Esophagus squamous epithelium (tissue), 4 donors: ENCODE data around the gene RAB27A.

Experiments
- POLR2A ChIP-seq, 4 donors: fragments of 450-650 bp; IDR thresholded peaks; one replicate each; pipeline ENCODE4 v1.6.1; 2017; ENCODE audit warnings: antibody characterized with exemption in 4 of 4, mild to moderate bottlenecking in 4 of 4, moderate library complexity in 3 of 4
- TF ChIP-seq, protein P1 (sequence below), 6 experiments: fragments of 450-650 bp in 4 of 6; fragments of 200-600 bp in 2 of 6; sonication (generic) in 2 of 6; IDR thresholded peaks; one replicate each; pipeline ENCODE4 v1.5.1; 2016 to 2019; ENCODE audit warnings: antibody characterized with exemption in 6 of 6, mild to moderate bottlenecking in 4 of 6, moderate library complexity in 4 of 6

DNA sequence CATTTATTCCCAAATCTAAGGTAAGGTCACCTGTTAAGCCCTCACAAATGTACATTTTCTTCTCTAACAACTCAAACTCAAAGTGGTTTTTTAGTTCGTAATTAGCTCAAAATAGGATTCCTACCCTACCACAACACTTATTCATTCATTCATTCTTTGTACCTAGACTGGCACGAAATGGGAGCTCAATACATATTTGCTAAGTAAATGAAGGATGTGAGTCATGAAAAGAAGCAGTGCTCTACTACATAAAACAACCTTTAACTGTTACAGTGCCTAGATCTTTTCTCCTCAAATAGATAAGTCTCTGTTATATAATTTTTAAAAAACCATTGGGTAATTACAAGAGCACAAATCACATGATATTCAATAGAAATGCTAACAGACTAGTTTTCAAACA lies 105.9 kb downstream of the RAB27A start:
- TF ChIP-seq, protein P1, sequence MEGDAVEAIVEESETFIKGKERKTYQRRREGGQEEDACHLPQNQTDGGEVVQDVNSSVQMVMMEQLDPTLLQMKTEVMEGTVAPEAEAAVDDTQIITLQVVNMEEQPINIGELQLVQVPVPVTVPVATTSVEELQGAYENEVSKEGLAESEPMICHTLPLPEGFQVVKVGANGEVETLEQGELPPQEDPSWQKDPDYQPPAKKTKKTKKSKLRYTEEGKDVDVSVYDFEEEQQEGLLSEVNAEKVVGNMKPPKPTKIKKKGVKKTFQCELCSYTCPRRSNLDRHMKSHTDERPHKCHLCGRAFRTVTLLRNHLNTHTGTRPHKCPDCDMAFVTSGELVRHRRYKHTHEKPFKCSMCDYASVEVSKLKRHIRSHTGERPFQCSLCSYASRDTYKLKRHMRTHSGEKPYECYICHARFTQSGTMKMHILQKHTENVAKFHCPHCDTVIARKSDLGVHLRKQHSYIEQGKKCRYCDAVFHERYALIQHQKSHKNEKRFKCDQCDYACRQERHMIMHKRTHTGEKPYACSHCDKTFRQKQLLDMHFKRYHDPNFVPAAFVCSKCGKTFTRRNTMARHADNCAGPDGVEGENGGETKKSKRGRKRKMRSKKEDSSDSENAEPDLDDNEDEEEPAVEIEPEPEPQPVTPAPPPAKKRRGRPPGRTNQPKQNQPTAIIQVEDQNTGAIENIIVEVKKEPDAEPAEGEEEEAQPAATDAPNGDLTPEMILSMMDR (IDR thresholded peaks at IDR 0.05), result no peak
- no peak for TF ChIP-seq POLR2A (IDR thresholded peaks at IDR 0.05)
